SK-N-SH (cell line): Measurements from ENCODE around the gene SPDYC. TPM values are rescaled to one million over a fixed set of nuclear protein-coding genes. Genes with fewer than 3 reads are reported as not detected.

Experiments
- CTCF ChIA-PET: fragments of 300-600, 350-600 bp; formaldehyde crosslinking; extraction: SDS; loops from one replicate; lab custom pipeline; 2021; lab: Yijun Ruan, JAX
- POLR2A ChIA-PET: fragments of 350-600 bp; sonication (Branson Sonifier 250); formaldehyde crosslinking; extraction: SDS; loops from one replicate; lab custom pipeline; 2020; ENCODE audit warnings: antibody characterized with exemption, inconsistent platforms; lab: Yijun Ruan, JAX
- DNase-seq: peaks from one replicate; pipeline ENCODE4 v3.0.0; 2012
- H2AFZ ChIP-seq: fragments of 200-600 bp; sonication (generic); 2 replicates; pipeline ENCODE4 v1.8.1; 2016; ENCODE audit warnings: antibody characterized with exemption, mild to moderate bottlenecking, low read depth
- H3F3A ChIP-seq: fragments of 200-600 bp; sonication (generic); replicated peaks from 2 replicates; pipeline ENCODE3; 2016; ENCODE audit warnings: antibody characterized with exemption, mild to moderate bottlenecking; ENCODE audit not compliant: insufficient read depth
- H3K27ac ChIP-seq, 2 experiments: fragments of 200-500 bp in 1 of 2; fragments of 200-600 bp in 1 of 2; sonication (Bioruptor generic) in 1 of 2; sonication (generic), shearing (Covaris generic) in 1 of 2; 2 replicates each; pipeline versions ENCODE4 v1.5.1 to v1.6.1; 2014 to 2016; ENCODE audit warnings: low read depth in 2 of 2, inconsistent platforms in 1 of 2, low read length in 1 of 2, mild to moderate bottlenecking in 1 of 2, mixed read lengths in 1 of 2
- H3K27me3 ChIP-seq: fragments of 200-600 bp; sonication (generic), shearing (Covaris generic); 2 replicates; pipeline ENCODE4 v1.6.1; 2016; ENCODE audit warnings: mixed run types; ENCODE audit not compliant: insufficient read depth
- H3K36me3 ChIP-seq, 2 experiments: fragments of 200-500 bp in 1 of 2; fragments of 200-600 bp in 1 of 2; sonication (Bioruptor generic) in 1 of 2; sonication (generic) in 1 of 2; replicated peaks in 1 of 2; 2 replicates each; pipeline versions ENCODE3 to v1.5.1; 2014 to 2016; ENCODE audit warnings: low read length in 1 of 2, mild to moderate bottlenecking in 1 of 2; ENCODE audit not compliant: insufficient read depth in 2 of 2, control insufficient read depth in 1 of 2
- H3K4me1 ChIP-seq, 2 experiments: fragments of 200-500 bp in 1 of 2; fragments of 200-600 bp in 1 of 2; sonication (Bioruptor generic) in 1 of 2; sonication (generic), shearing (Covaris generic) in 1 of 2; 2 replicates each; pipeline versions ENCODE4 v1.5.1 to v1.6.1; 2014 to 2016; ENCODE audit warnings: low read depth in 1 of 2, low read length in 1 of 2, mixed run types in 1 of 2; ENCODE audit not compliant: insufficient read depth in 2 of 2, control insufficient read depth in 1 of 2
- H3K4me2 ChIP-seq: fragments of 200-600 bp; sonication (generic), shearing (Covaris generic); 2 replicates; pipeline ENCODE4 v1.6.1; 2017; ENCODE audit warnings: mixed run types
- H3K4me3 ChIP-seq, 2 experiments: fragments of 200-500 bp in 1 of 2; fragments of 200-600 bp in 1 of 2; sonication (Bioruptor generic) in 1 of 2; sonication (generic), shearing (Covaris generic) in 1 of 2; 2 replicates each; pipeline versions ENCODE4 v1.5.1 to v1.8.1; 2014 to 2016; ENCODE audit warnings: low read depth in 2 of 2, inconsistent platforms in 1 of 2, low read length in 1 of 2, mild to moderate bottlenecking in 1 of 2, mixed read lengths in 1 of 2, moderate library complexity in 1 of 2
- H3K79me2 ChIP-seq: fragments of 200-600 bp; sonication (generic); 2 replicates; pipeline ENCODE4 v1.8.1; 2017; ENCODE audit warnings: mild to moderate bottlenecking; ENCODE audit not compliant: insufficient read depth
- H3K9ac ChIP-seq: fragments of 200-600 bp; sonication (generic); 2 replicates; pipeline ENCODE4 v1.6.1; 2017; ENCODE audit warnings: mixed run types
- H3K9me2 ChIP-seq: fragments of 200-600 bp; sonication (generic); 2 replicates; pipeline ENCODE4 v1.6.1; 2017; ENCODE audit warnings: mixed run types
- H3K9me3 ChIP-seq: fragments of 200-600 bp; sonication (generic); 2 replicates; pipeline ENCODE4 v1.6.1; 2017; ENCODE audit warnings: mixed run types, mild to moderate bottlenecking, moderate library complexity
- H4K20me1 ChIP-seq: fragments of 200-600 bp; sonication (generic); 2 replicates; pipeline ENCODE4 v1.6.1; 2017; ENCODE audit warnings: mild to moderate bottlenecking, mixed run types; ENCODE audit not compliant: insufficient read depth
- GATA2 ChIP-seq: sonication (generic); formaldehyde crosslinking; IDR thresholded peaks from 2 replicates; pipeline ENCODE4 v1.5.0; 2020; ENCODE audit warnings: mild to moderate bottlenecking, missing genetic modification reagents
- JUND ChIP-seq: IDR thresholded peaks from 2 replicates; pipeline ENCODE4 v1.4.0; 2012
- MXI1 ChIP-seq: IDR thresholded peaks from 2 replicates; pipeline ENCODE4 v1.6.1; 2012; ENCODE audit warnings: mild to moderate bottlenecking, low read depth, low read length, improper control_type of control experiment
- RCOR1 ChIP-seq: fragments of 150-350 bp; IDR thresholded peaks from 2 replicates; pipeline ENCODE4 v1.6.1; 2017; ENCODE audit warnings: antibody characterized with exemption, low read length
- SIN3A ChIP-seq: IDR thresholded peaks from 2 replicates; pipeline ENCODE4 v1.6.1; 2012; ENCODE audit warnings: low read depth, mild to moderate bottlenecking, low read length, moderate library complexity, borderline replicate concordance
- TCF12 ChIP-seq: IDR thresholded peaks from 2 replicates; pipeline ENCODE4 v1.4.0; 2012
- TEAD4 ChIP-seq: IDR thresholded peaks from 2 replicates; pipeline ENCODE4 v1.4.0; 2012; ENCODE audit warnings: mild to moderate bottlenecking, borderline replicate concordance; ENCODE audit not compliant: insufficient read depth
- WGBS: methylation state at CpG from one replicate; pipeline ENCODE4 v1.1.6; 2017; ENCODE audit warnings: low lambda C conversion rate; 5-methylcytosine and 5-hydroxymethylcytosine counted together
- polyA plus RNA-seq, 3 experiments: library from polyadenylated mRNA; depleted of rRNA; stranded (reverse); fragments of >200 nt; gene quantifications; 2 replicates each; pipeline ENCODE4 v1.2.3, GENCODE V29; 2012
- TF ChIP-seq, protein P1 (sequence below): IDR thresholded peaks from 2 replicates; pipeline ENCODE4 v1.6.1; 2012; ENCODE audit warnings: mild to moderate bottlenecking, low read depth, low read length, moderate library complexity
- TF ChIP-seq, protein P2 (sequence below): IDR thresholded peaks from 2 replicates; pipeline ENCODE4 v1.4.0; 2012; ENCODE audit warnings: low read depth, borderline replicate concordance
- TF ChIP-seq, protein P3 (sequence below): fragments of 150-350 bp; IDR thresholded peaks from 2 replicates; pipeline ENCODE4 v1.6.1; 2016; ENCODE audit warnings: mild to moderate bottlenecking, low read depth, low read length

The SPDYC gene
- polyA plus RNA-seq, 1 of the 3 experiments (the other 2 are of a cell fraction) = not detected

- TF ChIP-seq, protein P1, sequence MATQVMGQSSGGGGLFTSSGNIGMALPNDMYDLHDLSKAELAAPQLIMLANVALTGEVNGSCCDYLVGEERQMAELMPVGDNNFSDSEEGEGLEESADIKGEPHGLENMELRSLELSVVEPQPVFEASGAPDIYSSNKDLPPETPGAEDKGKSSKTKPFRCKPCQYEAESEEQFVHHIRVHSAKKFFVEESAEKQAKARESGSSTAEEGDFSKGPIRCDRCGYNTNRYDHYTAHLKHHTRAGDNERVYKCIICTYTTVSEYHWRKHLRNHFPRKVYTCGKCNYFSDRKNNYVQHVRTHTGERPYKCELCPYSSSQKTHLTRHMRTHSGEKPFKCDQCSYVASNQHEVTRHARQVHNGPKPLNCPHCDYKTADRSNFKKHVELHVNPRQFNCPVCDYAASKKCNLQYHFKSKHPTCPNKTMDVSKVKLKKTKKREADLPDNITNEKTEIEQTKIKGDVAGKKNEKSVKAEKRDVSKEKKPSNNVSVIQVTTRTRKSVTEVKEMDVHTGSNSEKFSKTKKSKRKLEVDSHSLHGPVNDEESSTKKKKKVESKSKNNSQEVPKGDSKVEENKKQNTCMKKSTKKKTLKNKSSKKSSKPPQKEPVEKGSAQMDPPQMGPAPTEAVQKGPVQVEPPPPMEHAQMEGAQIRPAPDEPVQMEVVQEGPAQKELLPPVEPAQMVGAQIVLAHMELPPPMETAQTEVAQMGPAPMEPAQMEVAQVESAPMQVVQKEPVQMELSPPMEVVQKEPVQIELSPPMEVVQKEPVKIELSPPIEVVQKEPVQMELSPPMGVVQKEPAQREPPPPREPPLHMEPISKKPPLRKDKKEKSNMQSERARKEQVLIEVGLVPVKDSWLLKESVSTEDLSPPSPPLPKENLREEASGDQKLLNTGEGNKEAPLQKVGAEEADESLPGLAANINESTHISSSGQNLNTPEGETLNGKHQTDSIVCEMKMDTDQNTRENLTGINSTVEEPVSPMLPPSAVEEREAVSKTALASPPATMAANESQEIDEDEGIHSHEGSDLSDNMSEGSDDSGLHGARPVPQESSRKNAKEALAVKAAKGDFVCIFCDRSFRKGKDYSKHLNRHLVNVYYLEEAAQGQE = no peak
- TF ChIP-seq RCOR1 (no peak), GATA2 (CRISPR knock-in tag) (no peak), SIN3A (no peak), TCF12 (no peak)
- TF ChIP-seq, protein P2, sequence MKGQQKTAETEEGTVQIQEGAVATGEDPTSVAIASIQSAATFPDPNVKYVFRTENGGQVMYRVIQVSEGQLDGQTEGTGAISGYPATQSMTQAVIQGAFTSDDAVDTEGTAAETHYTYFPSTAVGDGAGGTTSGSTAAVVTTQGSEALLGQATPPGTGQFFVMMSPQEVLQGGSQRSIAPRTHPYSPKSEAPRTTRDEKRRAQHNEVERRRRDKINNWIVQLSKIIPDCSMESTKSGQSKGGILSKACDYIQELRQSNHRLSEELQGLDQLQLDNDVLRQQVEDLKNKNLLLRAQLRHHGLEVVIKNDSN = no peak
Measured at GRCh38 chr11:65156926-65157325, 13.1 kb upstream of the SPDYC start (continued).

GRCh38 chr11:65157336-65157735 lies 12.7 kb upstream of the SPDYC start:
- H3K27me3 ChIP-seq = no peaks in the 10 kb centered on the region
- CTCF ChIA-PET = no interaction called here
- POLR2A ChIA-PET = no interaction called here

DNA sequence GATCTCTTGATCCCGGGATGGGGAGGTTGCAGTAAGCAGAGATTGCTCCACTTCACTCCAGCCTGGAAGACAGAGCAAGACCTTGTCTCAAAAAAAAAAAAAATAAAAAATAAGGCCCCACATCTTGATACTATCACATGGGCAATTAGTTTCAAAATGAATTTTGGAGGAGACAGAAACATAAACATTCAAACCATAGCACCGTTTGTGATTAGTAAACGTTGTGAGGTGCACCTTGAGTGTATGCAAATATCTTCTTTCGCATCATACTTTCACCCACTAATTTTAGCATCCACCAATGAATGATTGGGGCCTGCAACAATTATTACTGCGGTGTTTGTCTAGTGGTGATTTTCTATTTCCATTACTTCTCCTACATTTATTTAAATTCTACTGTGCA lies 11.0 kb upstream of the SPDYC start:
- H2AFZ ChIP-seq = no peak overlapping the region
- H3K27ac ChIP-seq = no peak overlapping the region
- H3K9me3 ChIP-seq = no peaks in the 10 kb centered on the region
- H3K4me3 ChIP-seq = no peak overlapping the region
- H3K4me2 ChIP-seq = no peak overlapping the region
- no peaks in the 10 kb centered on the region for H3K9me2 ChIP-seq
- H3K9ac ChIP-seq = no peak overlapping the region
- no peaks in the 10 kb centered on the region for H3K4me1 ChIP-seq
- no peaks in the 10 kb centered on the region for H4K20me1 ChIP-seq
- POLR2A ChIA-PET = no interaction called here
- no peaks in the 10 kb centered on the region for H3K27me3 ChIP-seq
- DNase-seq = no peak
- CTCF ChIA-PET = interaction anchor here (0.6 to 1.3 kb wide), 3 partner anchors 10 to 45 kb away, joined by 3 to 5 read pairs (median 4); no protein-coding TSS in a partner anchor
- no peaks in the 10 kb centered on the region for H3K36me3 ChIP-seq
- no peaks in the 10 kb centered on the region for H3F3A ChIP-seq
- no peak for TF ChIP-seq JUND
- WGBS = 50% methylated on average over 5 of the region's 5 CpGs
- no peaks in the 10 kb centered on the region for H3K79me2 ChIP-seq

More at GRCh38 chr11:65157336-65157735, 12.7 kb upstream of the SPDYC start:
- H3K9ac ChIP-seq = no peak overlapping the region
- no peak for DNase-seq
- no peak overlapping the region for H3K27ac ChIP-seq
- H3K36me3 ChIP-seq = no peaks in the 10 kb centered on the region
- no peaks in the 10 kb centered on the region for H3F3A ChIP-seq
- H2AFZ ChIP-seq = no peak overlapping the region
- H3K79me2 ChIP-seq = no peaks in the 10 kb centered on the region
- H3K9me3 ChIP-seq = no peaks in the 10 kb centered on the region
- H3K4me1 ChIP-seq = no peaks in the 10 kb centered on the region
- TF ChIP-seq MXI1 (no peak), TEAD4 (no peak)
- TF ChIP-seq, protein P3, sequence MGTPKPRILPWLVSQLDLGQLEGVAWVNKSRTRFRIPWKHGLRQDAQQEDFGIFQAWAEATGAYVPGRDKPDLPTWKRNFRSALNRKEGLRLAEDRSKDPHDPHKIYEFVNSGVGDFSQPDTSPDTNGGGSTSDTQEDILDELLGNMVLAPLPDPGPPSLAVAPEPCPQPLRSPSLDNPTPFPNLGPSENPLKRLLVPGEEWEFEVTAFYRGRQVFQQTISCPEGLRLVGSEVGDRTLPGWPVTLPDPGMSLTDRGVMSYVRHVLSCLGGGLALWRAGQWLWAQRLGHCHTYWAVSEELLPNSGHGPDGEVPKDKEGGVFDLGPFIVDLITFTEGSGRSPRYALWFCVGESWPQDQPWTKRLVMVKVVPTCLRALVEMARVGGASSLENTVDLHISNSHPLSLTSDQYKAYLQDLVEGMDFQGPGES = no peak
- TF ChIP-seq, all 33 proteins: peak for 0
- no peaks in the 10 kb centered on the region for H3K9me2 ChIP-seq
- WGBS = 59% methylated on average over 3 of the region's 3 CpGs
- H3K4me3 ChIP-seq = no peak overlapping the region
- H4K20me1 ChIP-seq = no peaks in the 10 kb centered on the region
- no peak overlapping the region for H3K4me2 ChIP-seq
